ENCODE measurements around the gene RUNX3. TPM values are rescaled to one million over a fixed set of nuclear protein-coding genes. Genes with fewer than 3 reads are reported as not detected.

RUNX3 gene
- total RNA-seq, 2 experiments from 2014 or later = 180 to 183 TPM

- no peak for DNase-seq
- intact Hi-C loops (cut with micrococcal nuclease) = no loop called here
- CTCF ChIA-PET = no interaction called here
- POLR2A ChIA-PET = interaction anchor here (1.2 kb wide), 1 partner anchor 12 kb away, joined by 3 read pairs; no protein-coding TSS in a partner anchor
- no peaks in the 10 kb centered on the region for H3K4me1 Mint-ChIP-seq (ENCODE audit: low read depth)
- TF ChIP-seq, protein P1, sequence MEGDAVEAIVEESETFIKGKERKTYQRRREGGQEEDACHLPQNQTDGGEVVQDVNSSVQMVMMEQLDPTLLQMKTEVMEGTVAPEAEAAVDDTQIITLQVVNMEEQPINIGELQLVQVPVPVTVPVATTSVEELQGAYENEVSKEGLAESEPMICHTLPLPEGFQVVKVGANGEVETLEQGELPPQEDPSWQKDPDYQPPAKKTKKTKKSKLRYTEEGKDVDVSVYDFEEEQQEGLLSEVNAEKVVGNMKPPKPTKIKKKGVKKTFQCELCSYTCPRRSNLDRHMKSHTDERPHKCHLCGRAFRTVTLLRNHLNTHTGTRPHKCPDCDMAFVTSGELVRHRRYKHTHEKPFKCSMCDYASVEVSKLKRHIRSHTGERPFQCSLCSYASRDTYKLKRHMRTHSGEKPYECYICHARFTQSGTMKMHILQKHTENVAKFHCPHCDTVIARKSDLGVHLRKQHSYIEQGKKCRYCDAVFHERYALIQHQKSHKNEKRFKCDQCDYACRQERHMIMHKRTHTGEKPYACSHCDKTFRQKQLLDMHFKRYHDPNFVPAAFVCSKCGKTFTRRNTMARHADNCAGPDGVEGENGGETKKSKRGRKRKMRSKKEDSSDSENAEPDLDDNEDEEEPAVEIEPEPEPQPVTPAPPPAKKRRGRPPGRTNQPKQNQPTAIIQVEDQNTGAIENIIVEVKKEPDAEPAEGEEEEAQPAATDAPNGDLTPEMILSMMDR (IDR thresholded peaks at IDR 0.05) = no peak
- no peak for ATAC-seq
- no peak overlapping the region for H3K4me3 Mint-ChIP-seq
- H3K9me3 Mint-ChIP-seq = peaks cover 16% of the 10 kb centered on the region
- no peak overlapping the region for H3K27ac Mint-ChIP-seq
- peaks cover 3% of the 10 kb centered on the region for H3K36me3 Mint-ChIP-seq (ENCODE audit: low read depth)
- peaks cover 7% of the 10 kb centered on the region for H3K27me3 Mint-ChIP-seq
Measured at GRCh38 chr1:24886241-24886640, 43.8 kb downstream of the RUNX3 start.

DNA sequence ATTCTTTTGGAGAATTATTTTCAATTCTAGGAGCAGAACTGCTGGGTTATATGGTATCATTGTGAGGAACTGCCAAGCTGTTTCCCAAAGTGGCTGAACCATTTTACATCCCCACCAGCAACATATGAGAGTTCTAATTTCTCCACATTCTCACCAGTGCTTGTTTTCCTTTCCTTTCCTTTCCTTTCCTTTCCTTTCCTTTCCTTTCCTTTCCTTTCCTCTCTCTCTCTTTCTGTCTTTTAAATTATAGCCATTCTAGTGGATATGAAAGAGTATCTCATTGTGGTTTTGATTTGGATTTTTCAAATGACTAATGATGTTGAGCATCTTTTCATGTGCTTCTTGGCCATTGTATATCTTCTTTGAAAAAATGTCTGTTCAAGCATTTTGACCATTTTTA, 45.3 kb downstream of the RUNX3 start:
- ChIA-PET POLR2A (interaction anchor here (0.5 to 1.0 kb wide), 3 partner anchors 10 to 1268 kb away, joined by 3 read pairs; no protein-coding TSS in a partner anchor), CTCF (interaction anchor here (1.4 kb wide), 1 partner anchor 13 kb away, joined by 3 read pairs; no protein-coding TSS in a partner anchor)
- Mint-ChIP-seq H3K27me3 (peaks cover 6% of the 10 kb centered on the region), H3K27ac (no peak overlapping the region), H3K4me1 (ENCODE audit: low read depth) (no peaks in the 10 kb centered on the region), H3K4me3 (no peak overlapping the region), H3K9me3 (peaks cover 16% of the 10 kb centered on the region), H3K36me3 (ENCODE audit: low read depth) (no peaks in the 10 kb centered on the region)
- no peak for ATAC-seq
- DNase-seq = no peak
- intact Hi-C loops (cut with micrococcal nuclease) = no loop called here
- TF ChIP-seq, protein P1 (IDR thresholded peaks at IDR 0.05) = no peak

GRCh38 chr1:24881034-24881433, 49.0 kb downstream of the RUNX3 start:
- no peak overlapping the region for H3K4me3 Mint-ChIP-seq

DNA sequence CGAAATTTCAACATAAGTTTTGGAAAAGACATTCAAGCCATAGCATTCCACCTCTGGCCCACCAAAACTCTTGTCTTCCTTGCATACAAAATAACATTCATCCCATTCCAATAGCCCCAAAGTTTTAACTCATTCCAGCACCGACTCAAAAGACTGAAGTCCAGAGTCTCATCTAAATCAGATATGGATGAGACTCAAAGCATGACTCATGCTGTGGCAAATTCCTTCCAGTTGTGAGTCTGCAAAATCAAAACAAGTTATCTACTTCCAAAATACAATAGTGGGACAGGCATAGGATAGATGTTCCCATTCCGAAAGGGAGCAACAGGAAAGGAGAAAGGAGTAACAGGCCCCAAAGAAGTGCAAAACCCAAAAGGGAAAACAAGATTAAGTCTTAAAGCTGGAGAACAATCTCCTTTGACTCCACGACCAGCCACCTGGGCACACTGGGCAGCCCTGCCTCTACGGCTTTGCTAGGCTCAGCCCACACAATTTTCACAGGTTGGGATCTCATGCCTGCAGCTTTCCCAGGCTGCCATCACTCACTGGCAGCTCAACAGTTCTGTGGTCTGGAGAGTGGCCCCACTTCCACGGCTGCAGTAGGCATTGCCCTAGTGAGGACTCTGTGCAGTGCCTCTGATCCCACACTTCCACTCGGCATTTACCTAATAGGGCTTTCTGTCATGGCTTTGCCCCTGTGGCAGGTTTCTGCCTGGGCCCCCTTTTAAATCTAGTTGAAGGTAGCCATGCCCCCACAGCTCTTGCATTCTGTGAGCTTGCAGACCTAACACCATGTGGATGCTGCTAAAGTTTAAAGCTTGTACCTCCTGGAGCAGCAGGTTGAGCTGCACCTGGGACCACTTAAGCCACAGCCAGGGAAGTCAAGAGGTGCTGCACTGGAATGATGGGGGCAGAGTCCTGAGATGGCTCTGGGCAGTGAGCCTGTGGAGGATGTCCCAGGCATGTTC, 51.0 kb downstream of the RUNX3 start:
- ATAC-seq = no peak
- intact Hi-C loops (cut with micrococcal nuclease) = no loop called here
- peaks cover 10% of the 10 kb centered on the region for H3K9me3 Mint-ChIP-seq
- TF ChIP-seq, protein P1 (IDR thresholded peaks at IDR 0.05) = no peak
- H3K4me1 Mint-ChIP-seq (ENCODE audit: low read depth) = no peaks in the 10 kb centered on the region
- no peaks in the 10 kb centered on the region for H3K27me3 Mint-ChIP-seq
- no peak for DNase-seq
- no peak overlapping the region for H3K27ac Mint-ChIP-seq
- ChIA-PET POLR2A (interaction anchor here (0.9 kb wide), 1 partner anchor 17 kb away, joined by 4 read pairs; no protein-coding TSS in a partner anchor), CTCF (interaction anchor here (1.1 to 2.2 kb wide), 4 partner anchors 11 to 223 kb away, joined by 3 to 5 read pairs (median 4); no protein-coding TSS in a partner anchor)
- no peak overlapping the region for H3K4me3 Mint-ChIP-seq
- H3K36me3 Mint-ChIP-seq (ENCODE audit: low read depth) = no peaks in the 10 kb centered on the region

More at GRCh38 chr1:24881034-24881433, 49.0 kb downstream of the RUNX3 start:
- intact Hi-C loops (cut with micrococcal nuclease) = no loop called here
- ChIA-PET POLR2A (interaction anchor here (1.1 kb wide), 1 partner anchor 17 kb away, joined by 3 read pairs; no protein-coding TSS in a partner anchor), CTCF (interaction anchor here (0.6 to 2.3 kb wide), 4 partner anchors 13 to 310 kb away, joined by 3 to 12 read pairs (median 6); no protein-coding TSS in a partner anchor)
- no peak overlapping the region for H3K27ac Mint-ChIP-seq
- no peak for DNase-seq
- H3K27me3 Mint-ChIP-seq = peaks cover 6% of the 10 kb centered on the region
- no peak for ATAC-seq
- peaks cover 16% of the 10 kb centered on the region for H3K9me3 Mint-ChIP-seq
- no peaks in the 10 kb centered on the region for H3K36me3 Mint-ChIP-seq (ENCODE audit: low read depth)
- TF ChIP-seq, protein P1 (IDR thresholded peaks at IDR 0.05) = no peak
- H3K4me1 Mint-ChIP-seq (ENCODE audit: low read depth) = no peaks in the 10 kb centered on the region
